Upper lobe of left lung (tissue), 4 donors: ENCODE data around the gene SYT8.

ENCODE experiments used
- POLR2A ChIP-seq, 4 donors: fragments of 450-650 bp; IDR thresholded peaks; one replicate each; pipeline ENCODE4 v1.5.1; 2016 to 2017; ENCODE audit warnings: antibody characterized with exemption in 4 of 4, mild to moderate bottlenecking in 2 of 4
- POLR2AphosphoS5 ChIP-seq, 2 donors: sonication (generic); formaldehyde crosslinking; IDR thresholded peaks; one replicate each; pipeline ENCODE4 v1.5.1; 2017; ENCODE audit warnings: antibody characterized with exemption in 2 of 2

GRCh38 chr11:1863352-1864216 is 28.8 kb downstream of the SYT8 start:
- TF ChIP-seq POLR2AphosphoS5 (IDR thresholded peaks at IDR 0.05) (peak; percentile 16 to 53), POLR2A (IDR thresholded peaks at IDR 0.05) (peak in 1 of 4 donors; percentile 37)
